Measurements from ENCODE around the gene NCK2. TPM values are rescaled to one million over a fixed set of nuclear protein-coding genes. Genes with fewer than 3 reads are reported as not detected.
A peak's percentile ranks its signal among the peaks of the same experiment; 100 is the strongest.

The NCK2 gene
- 6.2 and 7.3 TPM in 2 replicates for total RNA-seq (2011; cell fraction: chromatin; rRNA removed; ENCODE audit: low replicate concordance)
- 5.0 and 5.1 TPM in 2 replicates for total RNA-seq (2011; cell fraction: nucleolus; rRNA removed)
- total RNA-seq (2011; cell fraction: nucleoplasm; rRNA removed) = 4.7 and 4.8 TPM in 2 replicates
- total RNA-seq (2014; rRNA removed) (23.2 and 24.6 TPM in 2 replicates), total RNA-seq (2014; rRNA removed; fragmentation: Illumina TruSeq; extraction: Trizol) (8.6 and 10.8 TPM in 2 replicates), total RNA-seq (2015; rRNA removed; fragmentation: Illumina TruSeq; extraction: Trizol) (19.6 and 21.4 TPM in 2 replicates), total RNA-seq (2021) (25.8 and 27.9 TPM in 2 replicates), polyA plus RNA-seq (2011; rRNA removed) (4.5 and 4.8 TPM in 2 replicates), polyA plus RNA-seq (2014; fragmentation: Illumina TruSeq; extraction: Trizol) (15.9 and 21.9 TPM in 2 replicates), polyA plus RNA-seq (2014; fragmentation: Nextera tagmentation; extraction: Ambion mirVana) (1 to 10 TPM in 1 of 2 experiments, under 1 TPM in 1; 0.90 to 1.8 TPM), polyA plus RNA-seq (2014; rRNA removed) (24.3 and 26.3 TPM in 2 replicates), polyA minus RNA-seq (2011; rRNA and poly(A)+ RNA removed) (4.3 and 7.2 TPM in 2 replicates), Bru-seq, nascent RNA (percentile 75 among the genes with signal in this experiment), BruChase-seq, experiment 1, labeled RNA remaining after a 2-hour chase (percentile 70 among the genes with signal in this experiment), BruChase-seq, experiment 2, labeled RNA remaining after a 6-hour chase (percentile 66 among the genes with signal in this experiment)
- 4.3 and 7.8 TPM in 2 replicates for polyA plus RNA-seq (2011; cell fraction: cytosol; rRNA removed)
- 3.6 and 5.1 TPM in 2 replicates for polyA plus RNA-seq (2011; cell fraction: nucleus; rRNA removed)
- 27.1 and 38.2 TPM in 2 replicates for polyA plus RNA-seq (2012)
- polyA minus RNA-seq (2011; cell fraction: cytosol; rRNA and poly(A)+ RNA removed) = 2.0 and 2.6 TPM in 2 replicates
- polyA minus RNA-seq (2011; cell fraction: nucleus; rRNA and poly(A)+ RNA removed) = 4.7 and 5.4 TPM in 2 replicates
- long read RNA-seq, experiment 1, transcript NCK2-203 (4 exons, 2,371 nt) = minor isoform, 14 of 128 reads
- long read RNA-seq, experiment 1, transcript NCK2-205 (4 exons, 1,795 nt) = minor isoform, 15 of 128 reads
- long read RNA-seq, experiment 1, transcript NCK2-201 (5 exons, 2,683 nt) = major isoform, 41 of 128 reads
- long read RNA-seq, experiment 1, partial matches to known transcripts = 10 of 128 reads
- long read RNA-seq, experiment 1, other reads (novel, unspliced or antisense) = 48 of 128 reads
- long read RNA-seq, experiment 2, transcript NCK2-201 (5 exons, 2,683 nt) = major isoform, 10 of 28 reads
- long read RNA-seq, experiment 2, transcript NCK2-205 (4 exons, 1,795 nt) = minor isoform, 7 of 28 reads
- long read RNA-seq, experiment 2, partial matches to known transcripts = 3 of 28 reads
- long read RNA-seq, experiment 2, other reads (novel, unspliced or antisense) = 4 of 28 reads
- long read RNA-seq, experiment 3, partial matches to known transcripts = 0 of 5 reads
- long read RNA-seq, experiment 3, other reads (novel, unspliced or antisense) = 3 of 5 reads

- H3K9me1 ChIP-seq (ENCODE audit: control insufficient read depth, insufficient read depth, low read length) = no peaks in the 10 kb centered on the region
- H3K4me3 ChIP-seq = peak within 1 kb of the TSS; percentile 74
- ChIA-PET POLR2A (interaction anchor here (0.7 to 2.7 kb wide), 5 partner anchors 13 to 578 kb away, joined by 3 to 15 read pairs (median 4); no protein-coding TSS in a partner anchor), CTCF (ENCODE audit: low intra/inter-chr PET ratio) (no interaction called here)
- H3K27ac ChIP-seq (ENCODE audit: extremely low read depth, low read depth, low read length) = peak within 1 kb of the TSS; percentile 68; the same call in 1 of the 3 replicates
- peak within 1 kb of the TSS; percentile 53 to 93 for H3K9ac ChIP-seq (ENCODE audit: insufficient read depth in 1 of 2, low read depth in 2 of 2, low read length in 2 of 2)
- DNase-seq (ENCODE audit: extremely low read depth in 1 of 4, low spot score in 3 of 4) (peak; percentile 24 to 66 (median 48)), FAIRE-seq (no peak), ATAC-seq (peak; percentile 64)
- peaks cover 9% of the 10 kb centered on the region for H4K20me1 ChIP-seq (replicated peaks; ENCODE audit: control insufficient read depth, insufficient read depth, low read length)
- H3K36me3 ChIP-seq (ENCODE audit: control insufficient read depth, insufficient read depth, low read length) = peaks cover 2% of the 10 kb centered on the region; the same call in 1 of the 3 replicates
- peaks cover 29% of the 10 kb centered on the region for H3K79me2 ChIP-seq (ENCODE audit: control insufficient read depth, insufficient read depth, low read length)
- BruUV-seq (replicated peaks) = no TSS peak
- peak within 1 kb of the TSS; percentile 86 for H2AFZ ChIP-seq (ENCODE audit: low read depth, low read length)
- no peaks in the 10 kb centered on the region for H3K27me3 ChIP-seq (ENCODE audit: control insufficient read depth in 2 of 2, insufficient read depth in 2 of 2, low read length in 2 of 2)
- H3K9me3 ChIP-seq (replicated peaks; ENCODE audit: control insufficient read depth, insufficient read depth, low read depth, low read length) = no peaks in the 10 kb centered on the region
- intact Hi-C loops (cut with micrococcal nuclease) (loop anchor here (5.0 kb wide), 1 partner anchor 168 kb away; no protein-coding TSS in a partner anchor), in situ Hi-C loops (cut with MboI) (no loop called here)
- WGBS (ENCODE audit: insufficient coverage, low coverage, missing lambda C conversion rate) = 2% methylated on average over 43 of the region's 119 CpGs
- H3K4me1 ChIP-seq (replicated peaks in 1 of 2; ENCODE audit: control insufficient read depth in 2 of 2, insufficient read depth in 2 of 2, low read length in 2 of 2) = peaks cover 12 to 13% of the 10 kb centered on the region in 2 experiments
- peak within 1 kb of the TSS; percentile 72 for H3K4me2 ChIP-seq (ENCODE audit: insufficient read depth, low read length)
- no peak for TF ChIP-seq RBM25 (IDR thresholded peaks at IDR 0.05; ENCODE audit: low read depth, low read length, severe bottlenecking)
- TF ChIP-seq ZNF384 (IDR thresholded peaks at IDR 0.05; ENCODE audit: low read depth, low read length) = no peak
- peak; percentile 25 for TF ChIP-seq RBBP5 (IDR thresholded peaks at IDR 0.05; ENCODE audit: borderline replicate concordance, insufficient read depth, low read length, poor library complexity, severe bottlenecking)
- no peak for TF ChIP-seq RBM34 (IDR thresholded peaks at IDR 0.05; ENCODE audit: borderline replicate concordance, insufficient read depth, low read length)
- no peak for TF ChIP-seq KLF1 (tag; IDR thresholded peaks at IDR 0.05)
- TF ChIP-seq TFAP4 (CRISPR knock-in tag; IDR thresholded peaks at IDR 0.05; ENCODE audit: borderline replicate concordance) = no peak
- TF ChIP-seq MAZ (CRISPR knock-in tag; conservative IDR thresholded peaks at IDR 0.05 in 1 of 2, IDR thresholded peaks at IDR 0.05 in 1 of 2) = peak in 1 of 2 experiments; percentile 50; a peak in 1 of 4 replicates
- TF ChIP-seq MYBL2 (IDR thresholded peaks at IDR 0.05; ENCODE audit: low read depth) = no peak
- no peak for TF ChIP-seq MYBL2 (CRISPR knock-in tag; IDR thresholded peaks at IDR 0.05; ENCODE audit: borderline replicate concordance)
- no peak for TF ChIP-seq ZNF778 (CRISPR knock-in tag; IDR thresholded peaks at IDR 0.05)
- TF ChIP-seq RBM14 (IDR thresholded peaks at IDR 0.05; ENCODE audit: borderline replicate concordance, insufficient read depth, low read depth, low read length) = 0 out of 2 replicates have a peak, but pooled peaks have one; percentile 41
- TF ChIP-seq SAP30 (IDR thresholded peaks at IDR 0.05; ENCODE audit: borderline replicate concordance, insufficient read depth, low read depth, low read length, poor library complexity, severe bottlenecking) = peak; percentile 38
Observed at GRCh38 chr2:105744909-105745853, at the start of gene NCK2. TSS of gene NCK2 (plus strand) at chr2:105744912. CDS start at chr2:105855064, 110,152 bp downstream.

Data from K562 (cell line).